GM19324 (cell line): ENCODE measurements around the gene SMARCD2.
A peak's percentile ranks its signal among the peaks of the same experiment; 100 is the strongest.
"Not testable (repeated sequence)": the region's sequence is repeated elsewhere in the genome, so short reads cannot be mapped to it uniquely, and the experiment has no call there.

Experiments used
- ATAC-seq: cut with Tn5 transposase; IDR thresholded peaks from one replicate; pipeline ENCODE4 v1.9.1; 2021; ENCODE audit warnings: mild to moderate bottlenecking, moderate library complexity; ENCODE audit not compliant: unreplicated experiment, low FRiP score

The SMARCD2 gene

DNA sequence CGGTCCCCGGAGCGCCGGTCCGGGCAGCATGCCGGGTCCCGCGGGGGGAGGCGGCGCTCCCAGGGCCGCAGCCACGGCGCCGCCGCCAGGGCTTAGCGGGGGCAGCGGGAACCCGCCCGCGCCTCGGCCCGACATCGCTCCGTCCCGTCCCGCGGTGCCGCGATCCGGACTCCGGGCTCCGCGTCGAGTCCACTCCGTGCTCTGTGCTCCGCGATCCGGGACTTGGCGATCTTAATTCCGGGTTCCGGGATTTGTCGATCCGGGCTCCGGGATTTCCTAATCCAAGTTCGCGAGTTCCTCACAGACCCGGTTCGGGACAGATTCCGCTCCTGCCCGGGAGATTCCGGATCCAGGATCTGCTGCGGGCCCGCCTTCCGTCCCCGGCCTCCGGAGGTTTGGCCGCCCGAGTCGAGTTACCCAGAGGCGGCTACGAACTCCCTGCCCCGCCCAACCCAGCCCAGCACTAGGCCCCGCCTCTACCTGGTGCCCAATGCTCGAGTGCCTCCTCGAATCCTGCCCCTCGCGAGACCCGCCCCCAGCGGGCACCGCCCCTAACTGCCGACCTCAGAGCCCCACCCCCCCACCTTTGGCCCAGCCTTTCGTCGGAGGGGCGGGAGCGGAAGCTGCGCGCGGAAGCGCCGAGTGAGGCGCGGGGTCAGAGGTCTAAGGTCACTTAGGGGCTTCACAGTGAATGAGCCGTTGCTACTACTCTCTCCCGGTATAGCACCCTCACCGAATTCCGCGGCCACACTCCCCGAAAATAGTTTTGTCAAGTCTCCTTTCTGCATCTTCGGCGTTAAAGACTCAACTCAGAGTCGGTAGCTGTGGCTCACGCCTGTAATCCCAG lies at the start of gene SMARCD2:
Gene SMARCD2, minus strand, starts transcription at position 146 of the 847 bp plus-strand sequence. Its CDS starts 11 bp downstream, at position 135.
- ATAC-seq, result peak; percentile 82

GRCh38 chr17:63889026-63889848 lies 46.8 kb upstream of the SMARCD2 start:
- ATAC-seq, result not testable (repeated sequence)

- not testable (repeated sequence) for ATAC-seq
Observed at GRCh38 chr17:63885119-63885518, 42.6 kb upstream of the SMARCD2 start.

GRCh38 chr17:63882626-63883126 lies 40.2 kb upstream of the SMARCD2 start:
- ATAC-seq, result not testable (repeated sequence)

DNA sequence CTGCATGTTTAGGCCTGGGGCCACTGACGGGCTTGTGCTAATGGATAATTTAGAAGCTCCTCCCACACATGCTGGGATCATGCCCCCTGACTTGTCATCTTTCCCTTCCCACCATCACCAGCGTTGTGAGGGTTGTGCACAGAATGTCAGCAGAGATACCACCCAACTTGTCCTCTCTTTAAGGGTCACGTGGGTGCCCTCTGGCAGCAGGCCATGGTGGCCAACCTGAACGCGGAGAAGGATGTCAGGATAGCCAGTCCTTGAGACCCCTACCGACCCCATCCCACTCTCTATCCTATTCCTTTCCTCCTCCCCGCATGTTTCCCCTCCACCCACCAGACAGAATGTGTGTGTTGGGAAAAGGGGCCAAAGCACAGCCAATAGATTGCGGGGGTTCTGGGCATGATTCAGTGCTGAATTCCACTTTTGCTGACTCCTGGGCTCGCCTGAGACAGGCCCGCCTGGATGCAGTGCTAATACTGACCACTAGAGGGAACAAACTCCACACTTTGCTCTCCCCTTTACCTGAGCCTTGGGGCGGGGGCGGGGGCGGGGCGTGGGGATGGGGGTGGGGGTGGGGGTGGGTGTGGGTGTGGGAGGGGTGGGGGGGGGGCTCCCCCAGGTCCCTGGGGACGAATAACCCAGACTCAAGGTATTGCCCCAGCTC lies 39.6 kb upstream of the SMARCD2 start, which contains the start of gene GH2:
Gene GH2, minus strand, starts transcription at position 10 of the 667 bp plus-strand sequence. CDS start 143 bp downstream, outside the sequence.
- ATAC-seq, result no peak

DNA sequence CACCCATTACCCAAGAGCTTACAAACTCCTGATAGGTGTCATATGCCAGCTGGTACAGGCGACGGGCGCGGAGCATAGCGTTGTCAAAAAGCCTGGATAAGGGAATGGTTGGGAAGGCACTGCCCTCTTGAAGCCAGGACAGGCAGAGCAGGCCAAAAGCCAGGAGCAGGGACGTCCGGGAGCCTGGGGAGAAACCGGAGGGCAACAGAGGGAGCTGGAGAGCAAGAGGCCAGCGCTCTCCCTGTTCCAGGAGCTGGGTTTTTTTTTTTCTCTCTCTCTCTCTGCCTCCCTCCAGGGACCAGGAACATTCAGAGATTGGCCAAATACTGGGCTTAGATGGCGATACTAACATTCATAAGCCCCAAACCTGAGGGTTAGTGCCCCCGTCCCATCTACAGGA lies 38.9 kb upstream of the SMARCD2 start:
- ATAC-seq, result not testable (repeated sequence)

- no peak for ATAC-seq
Observed at GRCh38 chr17:63880706-63881105, 38.2 kb upstream of the SMARCD2 start.

DNA sequence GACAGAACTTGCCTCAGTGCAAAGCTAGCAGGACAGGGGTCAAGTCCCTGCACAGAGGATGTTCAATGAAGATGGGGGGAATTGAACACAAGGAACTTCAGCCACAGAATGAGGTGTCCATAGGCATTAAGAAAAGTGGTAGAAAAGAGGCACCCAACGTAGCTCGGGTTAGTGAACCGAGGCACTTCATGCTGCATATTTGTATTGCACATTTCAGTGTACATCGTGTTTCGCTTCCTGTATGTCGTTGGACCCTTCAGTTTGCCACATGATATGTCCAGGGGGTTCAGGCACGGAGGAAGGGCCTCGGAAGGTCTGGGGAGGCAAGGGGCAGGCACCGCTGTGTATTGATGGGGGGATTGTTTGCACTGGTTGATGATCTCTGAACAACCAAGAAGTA lies 35.9 kb upstream of the SMARCD2 start:
- not testable (repeated sequence) for ATAC-seq

DNA sequence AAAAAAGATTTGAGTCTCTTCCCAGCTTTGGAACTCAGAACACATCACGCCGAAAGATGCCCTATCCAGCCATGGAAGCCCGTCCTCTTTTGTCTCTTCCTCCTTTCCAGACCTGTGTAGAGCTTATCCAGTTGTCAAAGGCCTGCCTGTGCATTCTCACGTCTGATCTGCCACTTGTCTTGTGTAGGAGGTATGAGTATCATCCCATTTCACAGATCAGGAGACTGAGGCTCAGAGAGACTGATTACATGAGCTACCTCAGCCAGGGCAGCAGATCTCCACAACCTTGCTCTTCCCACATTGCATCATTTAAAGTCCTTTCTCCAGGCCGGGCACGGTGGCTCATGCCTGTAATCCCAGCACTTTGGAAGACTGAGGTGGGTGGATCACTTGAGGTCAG lies 32.2 kb upstream of the SMARCD2 start:
- ATAC-seq, result not testable (repeated sequence)

GRCh38 chr17:63874061-63874626 lies 31.7 kb upstream of the SMARCD2 start:
- ATAC-seq, result not testable (repeated sequence)

DNA sequence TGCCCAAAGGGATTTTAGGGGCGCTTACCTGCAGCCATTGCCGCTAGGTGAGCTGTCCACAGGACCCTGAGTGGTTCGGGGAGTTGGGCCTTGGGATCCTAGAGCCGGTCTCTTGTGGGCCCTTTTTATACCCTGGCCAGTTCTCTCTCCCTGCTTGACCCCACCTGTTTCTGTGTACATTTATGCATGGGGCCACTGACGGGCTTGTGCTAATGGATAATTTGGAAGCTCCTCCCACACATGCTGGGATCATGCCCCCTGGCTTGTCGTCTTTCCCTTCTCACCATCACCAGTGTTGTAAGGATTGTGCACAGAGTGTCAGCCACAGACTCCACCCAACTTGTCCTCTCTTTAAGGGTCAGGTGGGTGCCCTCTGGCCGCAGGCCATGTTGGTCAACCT lies 31.1 kb upstream of the SMARCD2 start, which contains the start of gene CSH2:
Gene CSH2, minus strand, starts transcription at position 101 of the 400 bp plus-strand sequence. Its CDS starts 63 bp downstream, at position 38.
- ATAC-seq, result not testable (repeated sequence)

DNA sequence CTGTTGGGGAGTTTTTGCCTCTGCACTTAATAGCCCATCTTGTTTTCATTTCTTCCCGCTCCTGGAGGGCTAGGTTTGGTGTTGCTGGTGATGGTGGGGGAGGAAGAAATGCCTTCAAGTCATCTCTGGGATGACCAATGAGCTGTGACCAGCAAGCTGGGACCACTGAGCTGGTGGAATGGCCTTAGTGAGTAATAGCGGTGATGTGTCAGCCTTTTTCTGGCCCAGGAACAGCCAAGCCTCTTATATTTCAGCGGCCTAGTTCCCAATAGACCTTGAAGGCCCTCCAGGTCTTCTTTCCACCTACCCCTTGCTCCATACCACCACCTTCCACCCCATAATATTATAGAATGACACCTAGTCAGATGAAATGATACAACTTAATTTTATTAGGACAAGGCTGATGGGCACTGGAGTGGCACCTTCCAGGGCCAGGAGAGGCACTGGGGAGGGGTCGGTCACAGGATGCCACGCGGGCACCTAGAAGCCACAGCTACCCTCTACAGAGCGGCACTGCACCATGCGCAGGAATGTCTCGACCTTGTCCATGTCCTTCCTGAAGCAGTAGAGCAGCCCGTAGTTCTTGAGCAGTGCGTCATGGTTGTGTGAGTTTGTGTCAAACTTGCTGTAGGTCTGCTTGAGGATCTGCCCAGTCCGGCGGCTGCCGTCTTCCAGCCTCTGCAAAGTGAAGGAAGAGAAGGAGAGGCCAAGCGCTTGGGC lies 29.3 kb upstream of the SMARCD2 start:
- not testable (repeated sequence) for ATAC-seq

- not testable (repeated sequence) for ATAC-seq
Observed at GRCh38 chr17:63870292-63870665, 27.8 kb upstream of the SMARCD2 start.

DNA sequence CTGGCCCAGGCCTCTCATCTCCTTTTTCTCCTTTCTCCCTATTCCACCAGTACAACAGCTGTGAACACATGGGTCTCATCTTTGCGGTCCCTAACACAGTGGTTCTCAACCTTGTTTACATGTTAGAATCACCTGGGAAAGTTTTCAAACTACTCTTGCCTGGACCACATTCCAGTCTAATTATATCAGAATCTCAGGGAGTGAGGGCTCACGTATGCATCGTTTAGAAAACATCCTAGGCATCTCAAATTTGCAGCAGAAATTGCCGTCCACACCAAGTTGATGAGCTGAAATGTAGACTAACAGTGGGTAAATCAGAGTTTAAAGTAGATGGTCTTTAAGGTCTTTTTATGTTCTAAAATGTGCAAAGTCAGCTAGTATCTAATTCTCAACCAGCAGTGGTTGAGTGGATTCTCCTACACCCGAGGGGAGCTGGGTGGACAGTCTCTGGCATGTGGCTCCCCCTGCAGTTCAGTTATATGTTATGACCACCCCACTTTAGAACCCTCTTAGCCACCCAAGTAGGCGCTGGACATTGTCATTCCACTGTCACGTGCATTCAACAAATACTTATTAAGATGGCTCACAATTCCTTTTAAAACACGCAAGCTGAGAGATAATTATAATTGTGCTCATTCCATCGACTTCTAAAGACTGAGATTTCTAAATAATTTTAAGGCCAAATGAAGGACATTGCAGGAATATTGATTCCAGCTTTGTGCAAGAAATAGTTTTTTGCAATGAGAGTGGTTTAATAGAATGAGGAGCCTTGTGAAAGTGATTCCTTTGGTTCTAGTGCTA lies 27.2 kb upstream of the SMARCD2 start:
- ATAC-seq, result not testable (repeated sequence)

GRCh38 chr17:63866625-63867024 lies 24.1 kb upstream of the SMARCD2 start:
- ATAC-seq, result not testable (repeated sequence)

DNA sequence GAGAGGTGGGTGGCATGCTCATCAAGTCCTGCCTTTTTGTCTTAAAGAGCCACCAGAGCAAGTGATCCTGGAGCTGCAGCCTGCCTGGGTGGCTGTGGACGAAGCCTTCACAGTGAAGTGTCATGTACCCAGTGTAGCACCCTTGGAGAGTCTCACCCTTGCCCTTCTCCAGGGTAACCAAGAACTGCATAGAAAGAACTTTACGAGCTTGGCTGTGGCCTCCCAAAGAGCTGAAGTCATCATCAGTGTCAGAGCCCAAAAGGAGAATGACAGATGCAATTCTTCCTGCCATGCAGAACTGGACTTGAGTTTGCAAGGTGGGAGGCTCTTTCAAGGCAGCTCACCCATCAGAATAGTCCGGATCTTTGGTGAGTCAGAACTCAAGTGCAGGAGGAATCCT lies 16.8 kb upstream of the SMARCD2 start:
- ATAC-seq, result no peak

DNA sequence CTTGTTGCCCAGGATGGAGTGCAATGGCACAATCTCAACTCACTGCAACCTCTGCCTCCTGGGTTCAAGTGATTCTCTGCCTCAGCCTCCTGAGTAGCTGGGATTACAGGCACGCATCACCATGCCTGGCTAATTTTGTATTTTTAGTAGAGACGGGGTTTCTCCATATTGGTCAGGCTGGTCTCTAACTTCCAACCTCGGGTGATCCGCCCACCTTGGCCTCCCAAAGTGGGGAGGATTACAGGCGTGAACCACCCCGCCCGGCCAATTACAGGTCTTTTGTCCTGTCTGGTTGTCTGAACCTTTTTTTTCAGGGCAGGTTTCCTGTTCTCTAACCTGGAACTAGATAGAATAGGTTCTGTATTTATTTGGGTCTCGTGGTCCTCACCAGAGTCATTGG lies 13.9 kb upstream of the SMARCD2 start:
- ATAC-seq, result not testable (repeated sequence)

GRCh38 chr17:63855185-63855584 lies 12.7 kb upstream of the SMARCD2 start:
- ATAC-seq, result no peak
